Osteocyte (in vitro differentiated cells): ENCODE results near the gene ACYP2. TPM values are rescaled to one million over a fixed set of nuclear protein-coding genes. Genes with fewer than 3 reads are reported as not detected.
A peak's percentile ranks its signal among the peaks of the same experiment; 100 is the strongest.

Experiments
- DNase-seq: peaks from one replicate; pipeline ENCODE4 v3.0.0; 2021; ENCODE audit warnings: mixed read lengths; ENCODE audit not compliant: unreplicated experiment; ENCODE audit errors: extremely low spot score
- H3K27ac Mint-ChIP-seq: one replicate; pipeline ENCODE4 v1.8.0; 2021; ENCODE audit warnings: mild to moderate bottlenecking, mixed read lengths; ENCODE audit not compliant: unreplicated experiment
- H3K27me3 Mint-ChIP-seq: one replicate; pipeline ENCODE4 v1.8.0; 2021; ENCODE audit warnings: mixed read lengths; ENCODE audit not compliant: unreplicated experiment
- H3K36me3 Mint-ChIP-seq: one replicate; pipeline ENCODE4 v1.8.0; 2021; ENCODE audit warnings: mixed read lengths; ENCODE audit not compliant: unreplicated experiment
- H3K4me1 Mint-ChIP-seq: one replicate; pipeline ENCODE4 v1.8.0; 2021; ENCODE audit warnings: mixed read lengths; ENCODE audit not compliant: unreplicated experiment
- H3K4me3 Mint-ChIP-seq: one replicate; pipeline ENCODE4 v1.8.0; 2021; ENCODE audit warnings: mild to moderate bottlenecking, moderate library complexity, mixed read lengths; ENCODE audit not compliant: unreplicated experiment
- H3K9me3 Mint-ChIP-seq: one replicate; pipeline ENCODE4 v1.8.0; 2021; ENCODE audit warnings: mixed read lengths; ENCODE audit not compliant: unreplicated experiment
- CTCF ChIP-seq: fragments of 200-600 bp; sonication (generic); IDR thresholded peaks from 2 replicates; pipeline ENCODE4 v1.5.0; 2021; ENCODE audit warnings: antibody characterized with exemption, mild to moderate bottlenecking, moderate library complexity
- total RNA-seq: library from RNA; stranded (reverse); gene quantifications from 2 replicates; pipeline ENCODE4 v1.2.1, GENCODE V29; 2021

Gene ACYP2
- total RNA-seq, 1 donor from 2014 or later = 10.4 TPM

- peaks cover 13% of the 10 kb centered on the region for H3K36me3 Mint-ChIP-seq
- no peaks in the 10 kb centered on the region for H3K27me3 Mint-ChIP-seq
- H3K4me1 Mint-ChIP-seq = peaks cover 2% of the 10 kb centered on the region
- H3K27ac Mint-ChIP-seq = no peak overlapping the region
- peaks cover 9% of the 10 kb centered on the region for H3K9me3 Mint-ChIP-seq
- no peak overlapping the region for H3K4me3 Mint-ChIP-seq
- no peak for TF ChIP-seq CTCF
- no peak for DNase-seq
These were observed 42.9 kb downstream of the ACYP2 start for GRCh38 chr2:54158311-54158710.

GRCh38 chr2:54161660-54162424, 46.4 kb downstream of the ACYP2 start:
- no peaks in the 10 kb centered on the region for H3K27me3 Mint-ChIP-seq
- no peak overlapping the region for H3K4me3 Mint-ChIP-seq
- peak; percentile 48 for TF ChIP-seq CTCF
- DNase-seq = no peak
- peaks cover 2% of the 10 kb centered on the region for H3K4me1 Mint-ChIP-seq
- H3K9me3 Mint-ChIP-seq = no peaks in the 10 kb centered on the region
- H3K27ac Mint-ChIP-seq = no peak overlapping the region
- no peaks in the 10 kb centered on the region for H3K36me3 Mint-ChIP-seq

- DNase-seq = no peak
- H3K4me3 Mint-ChIP-seq = no peak overlapping the region
- H3K27me3 Mint-ChIP-seq = no peaks in the 10 kb centered on the region
- no peaks in the 10 kb centered on the region for H3K9me3 Mint-ChIP-seq
- no peaks in the 10 kb centered on the region for H3K36me3 Mint-ChIP-seq
- H3K27ac Mint-ChIP-seq = no peak overlapping the region
- peaks cover 2% of the 10 kb centered on the region for H3K4me1 Mint-ChIP-seq
- no peak for TF ChIP-seq CTCF
These were observed 48.7 kb downstream of the ACYP2 start for GRCh38 chr2:54164106-54164505.

GRCh38 chr2:54166121-54166773, 50.8 kb downstream of the ACYP2 start:
- no peak for TF ChIP-seq CTCF
- Mint-ChIP-seq H3K4me1 (peaks cover 2% of the 10 kb centered on the region), H3K27me3 (no peaks in the 10 kb centered on the region), H3K4me3 (no peak overlapping the region), H3K27ac (no peak overlapping the region), H3K36me3 (no peaks in the 10 kb centered on the region), H3K9me3 (no peaks in the 10 kb centered on the region)
- no peak for DNase-seq

- H3K27ac Mint-ChIP-seq = no peak overlapping the region
- peaks cover 4% of the 10 kb centered on the region for H3K36me3 Mint-ChIP-seq
- DNase-seq = no peak
- peaks cover 14% of the 10 kb centered on the region for H3K27me3 Mint-ChIP-seq
- peak; percentile 68 for TF ChIP-seq CTCF
- no peaks in the 10 kb centered on the region for H3K4me1 Mint-ChIP-seq
- H3K9me3 Mint-ChIP-seq = peaks cover 4% of the 10 kb centered on the region
- H3K4me3 Mint-ChIP-seq = no peak overlapping the region
These were observed 61.2 kb downstream of the ACYP2 start for GRCh38 chr2:54176577-54176976.
